B cell (primary cell): ENCODE data around the gene ZNHIT1.

Experiments used
- CTCF ChIP-seq: fragments of 200-600 bp; IDR thresholded peaks from one replicate; pipeline ENCODE4 v1.8.0; 2022; ENCODE audit warnings: antibody characterized with exemption, mild to moderate bottlenecking
- EZH2 ChIP-seq: IDR thresholded peaks from 2 replicates; pipeline ENCODE4 v1.6.1; 2012; ENCODE audit warnings: borderline replicate concordance, low read depth, mild to moderate bottlenecking, moderate library complexity, low read length; ENCODE audit not compliant: insufficient read depth, poor library complexity, severe bottlenecking

GRCh38 chr7:101218236-101219125, 516 bp downstream of the ZNHIT1 start:
- TF ChIP-seq CTCF (no peak), EZH2 (no peak)
